ENCODE data around the gene ZFPM1. TPM values are rescaled to one million over a fixed set of nuclear protein-coding genes. Genes with fewer than 3 reads are reported as not detected.
"Not testable (repeated sequence)": the region's sequence is repeated elsewhere in the genome, so short reads cannot be mapped to it uniquely, and the experiment has no call there.

ZFPM1 gene
- total and polyA plus RNA-seq, 10 donors, result 2.3 to 25.3 (median 8.9) TPM

- TF ChIP-seq POLR2AphosphoS5 (IDR thresholded peaks at IDR 0.05), result no peak
- TF ChIP-seq CTCF (IDR thresholded peaks at IDR 0.05 in 8 of 11, conservative IDR thresholded peaks at IDR 0.05 in 3 of 11), result no peak
- TF ChIP-seq POLR2A (IDR thresholded peaks at IDR 0.05), result no peak
- Histone ChIP-seq H3K27me3 (replicated peaks in 1 of 7) (no peaks in the 10 kb centered on the region), H3K27ac (no peak overlapping the region), H3K9me3 (no peaks in the 10 kb centered on the region), H3K4me3 (no peak overlapping the region), H3K4me1 (no peaks in the 10 kb centered on the region), H3K36me3 (peaks cover 0 to 52% (median 0%) of the 10 kb centered on the region in 6 donors)
- intact Hi-C loops (cut with DNase I; ENCODE audit: low total_unique reads), result no loop called here
- no peak for DNase-seq
- WGBS, 5 donors, result 82 to 85% (median 84%) methylated on average over 23 of the region's 23 CpGs
Observed at GRCh38 chr16:88515925-88516594, 63.0 kb downstream of the ZFPM1 start.

GRCh38 chr16:88516601-88517061 is 63.6 kb downstream of the ZFPM1 start:
- Histone ChIP-seq H3K27ac (no peak overlapping the region), H3K9me3 (no peaks in the 10 kb centered on the region), H3K36me3 (peaks cover 0 to 51% (median 0%) of the 10 kb centered on the region in 6 donors), H3K4me1 (no peaks in the 10 kb centered on the region), H3K27me3 (replicated peaks in 1 of 7) (no peaks in the 10 kb centered on the region), H3K4me3 (no peak overlapping the region)
- WGBS, 5 donors, result 81 to 89% (median 88%) methylated on average over 17 to 20 of the region's 20 CpGs
- no peak for DNase-seq
- TF ChIP-seq POLR2A (IDR thresholded peaks at IDR 0.05) (no peak), POLR2AphosphoS5 (IDR thresholded peaks at IDR 0.05) (no peak), CTCF (IDR thresholded peaks at IDR 0.05 in 8 of 11, conservative IDR thresholded peaks at IDR 0.05 in 3 of 11) (no peak)
- intact Hi-C loops (cut with DNase I; ENCODE audit: low total_unique reads), result no loop called here

GRCh38 chr16:88517208-88517774 is 64.2 kb downstream of the ZFPM1 start:
- WGBS, 5 donors, result 91 to 100% (median 96%) methylated on average over 1 of the region's 1 CpG
- H3K27ac ChIP-seq; intact Hi-C loops (cut with DNase I; ENCODE audit: low total_unique reads); H3K9me3 ChIP-seq; H3K4me3 ChIP-seq; H3K27me3 ChIP-seq (replicated peaks in 1 of 7); DNase-seq; H3K4me1 ChIP-seq: not testable (repeated sequence)
- H3K36me3 ChIP-seq, result peaks cover 0 to 51% (median 0%) of the 10 kb centered on the region in 6 donors

- WGBS, 5 donors, result 87 to 99% (median 93%) methylated on average over 4 of the region's 4 CpGs
- H3K9me3 ChIP-seq; H3K4me3 ChIP-seq; intact Hi-C loops (cut with DNase I; ENCODE audit: low total_unique reads); H3K27me3 ChIP-seq (replicated peaks in 1 of 7); H3K27ac ChIP-seq; DNase-seq: not testable (repeated sequence)
- peaks cover 0 to 40% (median 0%) of the 10 kb centered on the region in 6 donors for H3K36me3 ChIP-seq
- peaks cover 0 to 14% (median 5%) of the 10 kb centered on the region in 6 donors for H3K4me1 ChIP-seq
Observed at GRCh38 chr16:88518411-88519111, 65.5 kb downstream of the ZFPM1 start.

- H3K27ac ChIP-seq, result no peak overlapping the region
- peaks cover 0 to 21% (median 10%) of the 10 kb centered on the region in 6 donors for H3K4me1 ChIP-seq
- peaks cover 0 to 12% (median 0%) of the 10 kb centered on the region in 7 donors for H3K27me3 ChIP-seq (replicated peaks in 1 of 7)
- no peak for TF ChIP-seq POLR2AphosphoS5 (IDR thresholded peaks at IDR 0.05)
- TF ChIP-seq CTCF (IDR thresholded peaks at IDR 0.05 in 8 of 11, conservative IDR thresholded peaks at IDR 0.05 in 3 of 11), result no peak
- no peak for TF ChIP-seq POLR2A (IDR thresholded peaks at IDR 0.05)
- H3K9me3 ChIP-seq, result no peaks in the 10 kb centered on the region
- DNase-seq, result no peak
- H3K36me3 ChIP-seq, result peaks cover 0 to 34% (median 0%) of the 10 kb centered on the region in 6 donors
- intact Hi-C loops (cut with DNase I; ENCODE audit: low total_unique reads), result no loop called here
- no peak overlapping the region for H3K4me3 ChIP-seq
Observed at GRCh38 chr16:88519240-88519639, 66.2 kb downstream of the ZFPM1 start.
